CD14-positive monocyte (primary cell): ENCODE data around the gene MAD1L1. TPM values are rescaled to one million over a fixed set of nuclear protein-coding genes. Genes with fewer than 3 reads are reported as not detected.

Source experiments
- DNase-seq, 3 donors: peaks; one replicate each; pipeline ENCODE4 v3.0.0-alpha.2; 2011 to 2022
- H2AFZ ChIP-seq: 2 replicates; pipeline ENCODE4 v1.6.0; 2012; ENCODE audit warnings: mild to moderate bottlenecking, low read depth, low read length, inconsistent platforms; ENCODE audit not compliant: insufficient read depth, poor library complexity, severe bottlenecking
- H3K27ac ChIP-seq, 2 donors: 1 replicate in 1 of 2; 2 replicates in 1 of 2; pipeline ENCODE4 v1.5.1; 2012 to 2013; ENCODE audit warnings: low read length in 2 of 2, control low read depth in 1 of 2, inconsistent platforms in 1 of 2, low read depth in 1 of 2, mild to moderate bottlenecking in 1 of 2
- H3K27me3 ChIP-seq, 2 donors: one replicate each; pipeline versions ENCODE4 v1.6.0 to v1.6.1; 2011 to 2013; ENCODE audit warnings: low read length in 2 of 2; ENCODE audit not compliant: control insufficient read depth in 2 of 2, insufficient read depth in 2 of 2
- H3K36me3 ChIP-seq, 2 donors: replicated peaks in 1 of 2; 1 replicate in 1 of 2; 2 replicates in 1 of 2; pipeline versions ENCODE4 v1.5.1 to v1.6.1; 2012 to 2013; ENCODE audit warnings: low read length in 2 of 2, control low read depth in 1 of 2, inconsistent platforms in 1 of 2, mild to moderate bottlenecking in 1 of 2; ENCODE audit not compliant: insufficient read depth in 2 of 2, control insufficient read depth in 1 of 2
- H3K4me1 ChIP-seq, 2 donors: 1 replicate in 1 of 2; 2 replicates in 1 of 2; pipeline versions ENCODE4 v1.5.1 to v1.6.1; 2012 to 2013; ENCODE audit warnings: low read length in 2 of 2, control low read depth in 1 of 2, inconsistent platforms in 1 of 2, mild to moderate bottlenecking in 1 of 2, moderate library complexity in 1 of 2; ENCODE audit not compliant: insufficient read depth in 2 of 2, control insufficient read depth in 1 of 2
- H3K4me2 ChIP-seq: replicated peaks from 2 replicates; pipeline ENCODE3; 2012; ENCODE audit warnings: low read length, moderate library complexity, mild to moderate bottlenecking; ENCODE audit not compliant: poor library complexity, severe bottlenecking; ENCODE audit errors: extremely low read depth
- H3K4me3 ChIP-seq, 3 experiments: fragments of 200-600 bp in 1 of 3; sonication (generic) in 1 of 3; replicated peaks in 1 of 3; 1 replicate in 2 of 3; 2 replicates in 1 of 3; pipeline ENCODE4 v1.5.1; 2011 to 2013; ENCODE audit warnings: low read length in 3 of 3, mild to moderate bottlenecking in 3 of 3, control low read depth in 2 of 3, low read depth in 2 of 3, inconsistent platforms in 1 of 3, moderate library complexity in 1 of 3
- H3K79me2 ChIP-seq: 2 replicates; pipeline ENCODE4 v1.6.0; 2012; ENCODE audit warnings: mild to moderate bottlenecking, control low read depth, inconsistent platforms, low read length, moderate library complexity; ENCODE audit not compliant: insufficient read depth
- H3K9ac ChIP-seq: 2 replicates; pipeline ENCODE4 v1.6.0; 2017; ENCODE audit warnings: low read length, mild to moderate bottlenecking; ENCODE audit not compliant: insufficient read depth, poor library complexity, severe bottlenecking
- H3K9me3 ChIP-seq, 2 donors: replicated peaks in 1 of 2; 1 replicate in 1 of 2; 2 replicates in 1 of 2; pipeline versions ENCODE4 v1.5.1 to v1.6.1; 2012 to 2013; ENCODE audit warnings: low read length in 2 of 2, control low read depth in 1 of 2; ENCODE audit not compliant: control insufficient read depth in 1 of 2, insufficient read depth in 1 of 2
- H4K20me1 ChIP-seq: 2 replicates; pipeline ENCODE4 v1.6.0; 2012; ENCODE audit warnings: mild to moderate bottlenecking, low read length, control low read depth, moderate library complexity; ENCODE audit not compliant: insufficient read depth
- H3K27ac Mint-ChIP-seq, 7 donors: one replicate each; pipeline ENCODE4 v1.8.0; 2020; ENCODE audit warnings: mild to moderate bottlenecking in 7 of 7, mixed read lengths in 7 of 7, moderate library complexity in 6 of 7, inconsistent platforms in 2 of 7
- H3K27me3 Mint-ChIP-seq, 3 donors: one replicate each; pipeline ENCODE4 v1.8.0; 2021 to 2022; ENCODE audit warnings: low read depth in 3 of 3, mild to moderate bottlenecking in 3 of 3, mixed read lengths in 3 of 3, moderate library complexity in 3 of 3, inconsistent platforms in 1 of 3
- H3K36me3 Mint-ChIP-seq, 2 donors: one replicate each; pipeline ENCODE4 v1.8.0; 2020; ENCODE audit warnings: mixed read lengths in 2 of 2, inconsistent platforms in 1 of 2, mild to moderate bottlenecking in 1 of 2
- H3K4me1 Mint-ChIP-seq: one replicate; pipeline ENCODE4 v1.8.0; 2020; ENCODE audit warnings: mild to moderate bottlenecking, mixed read lengths
- H3K4me3 Mint-ChIP-seq, 2 donors: one replicate each; pipeline ENCODE4 v1.8.0; 2020; ENCODE audit warnings: mild to moderate bottlenecking in 2 of 2, mixed read lengths in 2 of 2, moderate library complexity in 1 of 2
- H3K9me3 Mint-ChIP-seq, 7 donors: one replicate each; pipeline ENCODE4 v1.8.0; 2020 to 2022; ENCODE audit warnings: mixed read lengths in 7 of 7, mild to moderate bottlenecking in 6 of 7, moderate library complexity in 6 of 7, inconsistent platforms in 2 of 7
- CTCF ChIP-seq: fragments of 200-600 bp; IDR thresholded peaks from one replicate; pipeline ENCODE4 v1.8.0; 2022; ENCODE audit warnings: antibody characterized with exemption, mild to moderate bottlenecking
- WGBS: methylation state at CpG from one replicate; pipeline ENCODE4 v1.1.5; 2013; ENCODE audit warnings: missing lambda C conversion rate; ENCODE audit not compliant: insufficient coverage; 5-methylcytosine and 5-hydroxymethylcytosine counted together
- intact Hi-C, 2 donors: fragments of 100-400 bp; cut with micrococcal nuclease; formaldehyde crosslinking; loops; one replicate each; pipeline versions ENCODE4 v1.15.0 to v1.15.1; 2023
- polyA plus RNA-seq, 3 donors: library from polyadenylated mRNA; depleted of rRNA in 1 of 3; unstranded in 2 of 3; stranded (reverse) in 1 of 3; fragments of 300-500 nt in 2 of 3; fragments of >200 nt in 1 of 3; fragmentation: Illumina TruSeq in 2 of 3; gene quantifications; 1 replicate in 2 of 3; 2 replicates in 1 of 3; pipeline ENCODE4 v1.2.3, GENCODE V29; 2012 to 2021

MAD1L1 gene
- polyA plus RNA-seq, 3 donors: 22.0 to 39.4 (median 33.2) TPM

DNA sequence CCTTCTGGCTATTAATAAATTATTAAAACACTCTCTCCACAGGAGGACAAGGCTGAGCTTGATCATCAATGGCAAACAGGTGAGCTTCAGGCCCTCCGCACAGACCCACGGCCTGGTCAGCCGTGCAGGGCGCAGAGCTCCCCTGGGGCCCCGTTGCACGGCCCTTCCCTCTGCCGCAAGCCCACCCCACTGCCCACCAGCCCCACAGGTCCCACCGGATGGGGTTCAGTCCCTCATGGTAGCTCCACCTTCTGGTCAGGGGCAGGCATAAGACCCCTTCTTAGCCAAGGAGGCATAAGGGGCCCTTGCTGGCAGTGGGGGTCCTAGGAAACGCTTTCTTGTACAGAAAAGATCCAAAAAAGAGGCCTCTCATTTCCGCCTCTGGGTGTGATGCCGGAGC lies 84.6 kb downstream of the MAD1L1 start:
- Mint-ChIP-seq H3K4me1 (peaks cover 6% of the 10 kb centered on the region), H3K27ac (no peak overlapping the region), H3K9me3 (no peaks in the 10 kb centered on the region), H3K4me3 (no peak overlapping the region), H3K27me3 (no peaks in the 10 kb centered on the region), H3K36me3 (peaks cover 55 to 68% of the 10 kb centered on the region in 2 donors)
- 93% methylated on average over 11 of the region's 11 CpGs for WGBS
- peaks cover 8% of the 10 kb centered on the region for H4K20me1 ChIP-seq
- H3K27me3 ChIP-seq: no peaks in the 10 kb centered on the region
- H3K36me3 ChIP-seq: peaks cover 46 to 64% of the 10 kb centered on the region in 2 donors
- no peak overlapping the region for H3K27ac ChIP-seq
- H3K9ac ChIP-seq: no peak overlapping the region
- no peak for DNase-seq
- H3K9me3 ChIP-seq: no peaks in the 10 kb centered on the region
- no peak for TF ChIP-seq CTCF
- no peak overlapping the region for H3K4me2 ChIP-seq
- intact Hi-C loops: no loop called here
- H3K79me2 ChIP-seq: no peaks in the 10 kb centered on the region
- no peaks in the 10 kb centered on the region for H3K4me1 ChIP-seq
- H2AFZ ChIP-seq: no peak overlapping the region
- no peak overlapping the region for H3K4me3 ChIP-seq

DNA sequence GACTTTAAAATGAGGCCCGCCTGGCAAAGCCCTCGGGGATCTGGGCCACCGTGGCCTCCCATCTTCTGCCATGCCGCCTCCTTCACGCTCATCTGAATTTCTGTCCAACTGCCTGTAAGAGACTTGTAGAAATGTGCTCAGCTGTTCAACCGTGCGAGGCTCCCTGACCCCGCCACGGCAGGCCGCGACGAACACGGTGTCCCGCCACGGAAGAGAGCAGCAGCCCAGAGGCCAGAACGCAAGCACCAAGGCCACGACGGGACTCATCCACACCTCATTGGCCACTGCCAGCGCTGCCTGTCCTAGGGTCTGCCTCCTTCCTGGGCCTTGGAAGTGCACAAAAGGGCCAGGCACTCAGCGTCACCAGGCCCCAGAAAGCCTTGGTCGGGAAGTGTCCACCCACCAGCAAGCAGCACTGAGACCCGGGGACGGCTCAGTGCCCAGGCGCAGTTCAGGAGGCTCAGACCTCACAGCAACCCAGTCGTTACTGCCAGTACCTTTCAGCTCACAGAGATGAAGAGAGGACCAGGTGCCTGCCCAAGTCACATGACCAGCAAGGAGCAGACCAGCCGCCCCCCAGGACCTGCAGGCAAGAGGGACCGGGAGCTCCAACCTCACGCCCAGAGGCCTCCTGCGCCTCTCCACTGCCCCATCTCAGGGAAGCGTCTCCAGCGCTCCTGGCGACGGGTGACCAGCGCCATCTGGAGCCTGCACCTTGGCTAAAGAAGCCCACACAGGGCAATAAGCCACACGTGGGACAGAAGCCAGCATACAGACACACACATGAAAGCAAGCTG lies 85.9 kb downstream of the MAD1L1 start:
- H3K27ac Mint-ChIP-seq: peak overlapping the region in 2 of 7 donors; percentile 59 to 63
- no peak overlapping the region for H2AFZ ChIP-seq
- no peak for TF ChIP-seq CTCF
- intact Hi-C loops: no loop called here
- H3K79me2 ChIP-seq: no peaks in the 10 kb centered on the region
- H3K4me2 ChIP-seq: no peak overlapping the region
- DNase-seq: no peak
- peaks cover 6% of the 10 kb centered on the region for H3K4me1 Mint-ChIP-seq
- H3K27me3 Mint-ChIP-seq: no peaks in the 10 kb centered on the region
- H3K9ac ChIP-seq: no peak overlapping the region
- WGBS: 96% methylated on average over 32 of the region's 35 CpGs
- H3K36me3 Mint-ChIP-seq: peaks cover 57 to 70% of the 10 kb centered on the region in 2 donors
- H3K27ac ChIP-seq: no peak overlapping the region
- no peaks in the 10 kb centered on the region for H3K4me1 ChIP-seq
- no peaks in the 10 kb centered on the region for H3K9me3 ChIP-seq
- peaks cover 49 to 70% of the 10 kb centered on the region in 2 donors for H3K36me3 ChIP-seq
- no peak overlapping the region for H3K4me3 Mint-ChIP-seq
- no peak overlapping the region for H3K4me3 ChIP-seq
- no peaks in the 10 kb centered on the region for H3K9me3 Mint-ChIP-seq
- no peaks in the 10 kb centered on the region for H3K27me3 ChIP-seq
- peaks cover 7% of the 10 kb centered on the region for H4K20me1 ChIP-seq
